Activated naive CD4-positive, alpha-beta T cell treated with anti-CD3 and anti-CD28 coated beads, Interleukin-2, amount 50 U/mL, for 24 hours (primary cell): ENCODE data around the gene TMA7B.
A peak's percentile ranks its signal among the peaks of the same experiment; 100 is the strongest.

Experiments used
- H3K27ac Mint-ChIP-seq: one replicate; pipeline ENCODE4 v1.8.0; 2021; ENCODE audit warnings: mild to moderate bottlenecking, mixed read lengths
- H3K27me3 Mint-ChIP-seq: one replicate; pipeline ENCODE4 v1.8.0; 2021; ENCODE audit warnings: mixed read lengths
- H3K36me3 Mint-ChIP-seq: one replicate; pipeline ENCODE4 v1.8.0; 2021; ENCODE audit warnings: mixed read lengths
- H3K4me1 Mint-ChIP-seq: one replicate; pipeline ENCODE4 v1.8.0; 2021; ENCODE audit warnings: mixed read lengths
- H3K4me3 Mint-ChIP-seq: one replicate; pipeline ENCODE4 v1.8.0; 2021; ENCODE audit warnings: mild to moderate bottlenecking, mixed read lengths
- H3K9me3 Mint-ChIP-seq: one replicate; pipeline ENCODE4 v1.8.0; 2021; ENCODE audit warnings: mixed read lengths

Gene TMA7B

GRCh38 chr22:39959640-39960447 is at the start of gene TMA7B:
TSS of gene TMA7B (plus strand) at chr22:39960397. CDS start at chr22:39964375, 3,978 bp downstream.
- Mint-ChIP-seq H3K4me1 (peaks cover 73% of the 10 kb centered on the region), H3K4me3 (peak within 1 kb of the TSS; percentile 65), H3K9me3 (no peaks in the 10 kb centered on the region), H3K36me3 (peaks cover 38% of the 10 kb centered on the region), H3K27me3 (no peaks in the 10 kb centered on the region), H3K27ac (peak within 1 kb of the TSS; percentile 93)

- peaks cover 2% of the 10 kb centered on the region for H3K36me3 Mint-ChIP-seq
- no peaks in the 10 kb centered on the region for H3K9me3 Mint-ChIP-seq
- peak overlapping the region; percentile 98 for H3K27ac Mint-ChIP-seq
- H3K27me3 Mint-ChIP-seq, result no peaks in the 10 kb centered on the region
- H3K4me1 Mint-ChIP-seq, result peaks cover 92% of the 10 kb centered on the region
- H3K4me3 Mint-ChIP-seq, result peak overlapping the region; percentile 94
Observed at GRCh38 chr22:39910876-39911613, 49.2 kb upstream of the TMA7B start.

- Mint-ChIP-seq H3K4me3 (peak overlapping the region; percentile 58), H3K36me3 (peaks cover 2% of the 10 kb centered on the region), H3K27me3 (no peaks in the 10 kb centered on the region), H3K4me1 (peaks cover 96% of the 10 kb centered on the region), H3K9me3 (no peaks in the 10 kb centered on the region), H3K27ac (peak overlapping the region; percentile 98)
Observed at GRCh38 chr22:39913321-39913720, 46.9 kb upstream of the TMA7B start.

GRCh38 chr22:39913886-39914285 is 46.3 kb upstream of the TMA7B start:
- H3K36me3 Mint-ChIP-seq, result peaks cover 2% of the 10 kb centered on the region
- H3K4me1 Mint-ChIP-seq, result peaks cover 96% of the 10 kb centered on the region
- peak overlapping the region; percentile 98 for H3K27ac Mint-ChIP-seq
- no peaks in the 10 kb centered on the region for H3K9me3 Mint-ChIP-seq
- peak overlapping the region; percentile 58 for H3K4me3 Mint-ChIP-seq
- no peaks in the 10 kb centered on the region for H3K27me3 Mint-ChIP-seq

GRCh38 chr22:39914584-39914983 is 45.6 kb upstream of the TMA7B start:
- Mint-ChIP-seq H3K36me3 (peaks cover under 1% of the 10 kb centered on the region), H3K4me1 (peaks cover 94% of the 10 kb centered on the region), H3K4me3 (peak overlapping the region; percentile 58), H3K9me3 (no peaks in the 10 kb centered on the region), H3K27ac (peak overlapping the region; percentile 98), H3K27me3 (no peaks in the 10 kb centered on the region)

- no peaks in the 10 kb centered on the region for H3K9me3 Mint-ChIP-seq
- no peaks in the 10 kb centered on the region for H3K36me3 Mint-ChIP-seq
- H3K4me3 Mint-ChIP-seq, result peak overlapping the region; percentile 81
- peak overlapping the region; percentile 95 for H3K27ac Mint-ChIP-seq
- H3K27me3 Mint-ChIP-seq, result no peaks in the 10 kb centered on the region
- peaks cover 94% of the 10 kb centered on the region for H3K4me1 Mint-ChIP-seq
Observed at GRCh38 chr22:39915295-39915726, 44.9 kb upstream of the TMA7B start.

GRCh38 chr22:39916496-39916895 is 43.7 kb upstream of the TMA7B start:
- Mint-ChIP-seq H3K9me3 (no peaks in the 10 kb centered on the region), H3K36me3 (no peaks in the 10 kb centered on the region), H3K27ac (peak overlapping the region; percentile 95), H3K4me3 (peak overlapping the region; percentile 57), H3K4me1 (peaks cover 94% of the 10 kb centered on the region), H3K27me3 (no peaks in the 10 kb centered on the region)

GRCh38 chr22:39917197-39917643 is 43.0 kb upstream of the TMA7B start:
- Mint-ChIP-seq H3K27ac (peak overlapping the region; percentile 92), H3K27me3 (no peaks in the 10 kb centered on the region), H3K4me1 (peaks cover 94% of the 10 kb centered on the region), H3K9me3 (no peaks in the 10 kb centered on the region), H3K36me3 (peaks cover 5% of the 10 kb centered on the region), H3K4me3 (peak overlapping the region; percentile 83)

GRCh38 chr22:39917776-39918495 is 42.3 kb upstream of the TMA7B start:
- Mint-ChIP-seq H3K27ac (peak overlapping the region; percentile 92), H3K36me3 (peaks cover 5% of the 10 kb centered on the region), H3K27me3 (no peaks in the 10 kb centered on the region), H3K4me1 (peaks cover 93% of the 10 kb centered on the region), H3K9me3 (no peaks in the 10 kb centered on the region), H3K4me3 (peak overlapping the region; percentile 83)

- Mint-ChIP-seq H3K4me3 (peak overlapping the region; percentile 70), H3K4me1 (peaks cover 97% of the 10 kb centered on the region), H3K36me3 (peaks cover 5% of the 10 kb centered on the region), H3K27me3 (no peaks in the 10 kb centered on the region), H3K27ac (peak overlapping the region; percentile 94), H3K9me3 (no peaks in the 10 kb centered on the region)
Observed at GRCh38 chr22:39920134-39920743, 40.0 kb upstream of the TMA7B start.

GRCh38 chr22:39923696-39924095 is 36.5 kb upstream of the TMA7B start:
- Mint-ChIP-seq H3K27me3 (no peaks in the 10 kb centered on the region), H3K9me3 (no peaks in the 10 kb centered on the region), H3K4me1 (peaks cover 77% of the 10 kb centered on the region), H3K4me3 (peak overlapping the region; percentile 45), H3K27ac (no peak overlapping the region), H3K36me3 (peaks cover 6% of the 10 kb centered on the region)

GRCh38 chr22:39924286-39924685 is 35.9 kb upstream of the TMA7B start:
- Mint-ChIP-seq H3K27ac (no peak overlapping the region), H3K27me3 (no peaks in the 10 kb centered on the region), H3K4me1 (peaks cover 73% of the 10 kb centered on the region), H3K9me3 (no peaks in the 10 kb centered on the region), H3K36me3 (peaks cover 6% of the 10 kb centered on the region), H3K4me3 (peak overlapping the region; percentile 55)

- peaks cover 6% of the 10 kb centered on the region for H3K36me3 Mint-ChIP-seq
- H3K27ac Mint-ChIP-seq, result no peak overlapping the region
- H3K27me3 Mint-ChIP-seq, result no peaks in the 10 kb centered on the region
- H3K4me3 Mint-ChIP-seq, result no peak overlapping the region
- H3K9me3 Mint-ChIP-seq, result no peaks in the 10 kb centered on the region
- peaks cover 63% of the 10 kb centered on the region for H3K4me1 Mint-ChIP-seq
Observed at GRCh38 chr22:39925273-39925672, 34.9 kb upstream of the TMA7B start.

GRCh38 chr22:39925909-39926679 is 34.1 kb upstream of the TMA7B start:
- no peak overlapping the region for H3K27ac Mint-ChIP-seq
- H3K27me3 Mint-ChIP-seq, result no peaks in the 10 kb centered on the region
- no peaks in the 10 kb centered on the region for H3K9me3 Mint-ChIP-seq
- H3K4me3 Mint-ChIP-seq, result no peak overlapping the region
- H3K36me3 Mint-ChIP-seq, result peaks cover 6% of the 10 kb centered on the region
- peaks cover 55% of the 10 kb centered on the region for H3K4me1 Mint-ChIP-seq
